Left lung (tissue), 10 donors: ENCODE results near the gene ALDH3B2. TPM values are rescaled to one million over a fixed set of nuclear protein-coding genes. Genes with fewer than 3 reads are reported as not detected.

Source experiments
- ATAC-seq: fragments of 200-7000 bp; cut with Tn5 transposase; one replicate; pipeline ENCODE4 v1.9.1; 2020; ENCODE audit warnings: moderate library complexity
- DNase-seq, 4 donors: peaks; one replicate each; pipeline ENCODE4 v3.0.0-alpha.2; 2013 to 2020
- H3K27ac ChIP-seq, 2 donors: fragments of 200-600 bp; sonication (generic) in 1 of 2; one replicate each; pipeline versions ENCODE4 v1.5.0 to v1.8.0; 2020 to 2021
- H3K27me3 ChIP-seq, 2 donors: fragments of 200-600 bp; sonication (generic) in 1 of 2; one replicate each; pipeline versions ENCODE4 v1.5.0 to v1.8.0; 2020 to 2021
- H3K36me3 ChIP-seq, 2 donors: fragments of 200-600 bp; sonication (generic) in 1 of 2; one replicate each; pipeline versions ENCODE4 v1.5.0 to v1.8.0; 2020 to 2021
- H3K4me1 ChIP-seq, 2 donors: fragments of 200-600 bp; one replicate each; pipeline ENCODE4 v1.8.0; 2021
- H3K4me3 ChIP-seq, 2 donors: fragments of 200-600 bp; sonication (generic) in 1 of 2; one replicate each; pipeline versions ENCODE4 v1.5.0 to v1.8.0; 2020 to 2021; ENCODE audit warnings: mild to moderate bottlenecking in 1 of 2
- H3K9me3 ChIP-seq, 2 donors: fragments of 200-600 bp; sonication (generic) in 1 of 2; one replicate each; pipeline versions ENCODE4 v1.5.0 to v1.8.0; 2020 to 2021
- intact Hi-C, 2 donors: fragments of 100-400 bp; cut with DNase I; formaldehyde crosslinking; loops; one replicate each; pipeline versions ENCODE4 v1.11.2 to v1.14.2; 2022
- polyA plus RNA-seq, 6 donors: library from polyadenylated mRNA; unstranded; fragments of 120-200 nt; gene quantifications; one replicate each; pipeline ENCODE4 v1.2.1, GENCODE V29; 2013; ENCODE audit not compliant: insufficient read length in 6 of 6
- total RNA-seq, 2 donors: library from RNA; stranded (reverse); fragmentation: NEBNext Ultra II Directional; extraction: Animal tissue kit (Norgen Biotek cat#: 25700); gene quantifications; one replicate each; pipeline ENCODE4 v1.2.1, GENCODE V29; 2021
- TF ChIP-seq, protein P1 (sequence below), 2 donors: fragments of 200-600 bp; sonication (generic) in 1 of 2; IDR thresholded peaks; one replicate each; pipeline versions ENCODE4 v1.5.0 to v1.8.0; 2021; ENCODE audit warnings: antibody characterized with exemption in 2 of 2
- donor health status: DM: no; HTN: yes; CAD: no.
- donor health status: DM: no; HTN: no; CAD: no.

The ALDH3B2 gene
- total and polyA plus RNA-seq, 8 donors = 0.79 to 1.7 (median 0.98) TPM

DNA sequence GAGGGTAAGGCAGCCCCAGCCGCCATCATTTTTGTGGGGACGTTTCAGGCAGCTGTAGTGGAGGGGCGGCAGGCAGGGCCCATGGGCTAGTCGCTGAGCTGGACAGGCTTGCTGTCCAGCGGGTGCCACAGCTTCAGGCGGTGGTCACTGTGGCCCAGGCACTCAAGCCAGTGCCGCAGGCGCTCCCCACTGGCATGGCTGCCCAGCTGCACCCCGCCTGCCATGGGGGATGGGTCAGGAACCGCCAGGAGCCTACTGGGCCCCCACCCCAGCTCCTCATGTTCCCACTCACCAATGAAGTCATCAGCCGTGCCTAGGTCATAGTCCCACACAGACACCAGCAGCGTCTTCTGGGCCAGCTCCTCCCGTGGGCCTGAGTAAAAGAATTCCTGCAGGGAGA, 61.7 kb downstream of the ALDH3B2 start:
- Histone ChIP-seq H3K9me3 (no peaks in the 10 kb centered on the region), H3K36me3 (peaks cover 0 to 50% of the 10 kb centered on the region in 2 donors), H3K4me3 (no peak overlapping the region), H3K27ac (no peak overlapping the region), H3K27me3 (peaks cover 0 to 33% of the 10 kb centered on the region in 2 donors), H3K4me1 (peaks cover 6 to 19% of the 10 kb centered on the region in 2 donors)
- TF ChIP-seq, protein P1, sequence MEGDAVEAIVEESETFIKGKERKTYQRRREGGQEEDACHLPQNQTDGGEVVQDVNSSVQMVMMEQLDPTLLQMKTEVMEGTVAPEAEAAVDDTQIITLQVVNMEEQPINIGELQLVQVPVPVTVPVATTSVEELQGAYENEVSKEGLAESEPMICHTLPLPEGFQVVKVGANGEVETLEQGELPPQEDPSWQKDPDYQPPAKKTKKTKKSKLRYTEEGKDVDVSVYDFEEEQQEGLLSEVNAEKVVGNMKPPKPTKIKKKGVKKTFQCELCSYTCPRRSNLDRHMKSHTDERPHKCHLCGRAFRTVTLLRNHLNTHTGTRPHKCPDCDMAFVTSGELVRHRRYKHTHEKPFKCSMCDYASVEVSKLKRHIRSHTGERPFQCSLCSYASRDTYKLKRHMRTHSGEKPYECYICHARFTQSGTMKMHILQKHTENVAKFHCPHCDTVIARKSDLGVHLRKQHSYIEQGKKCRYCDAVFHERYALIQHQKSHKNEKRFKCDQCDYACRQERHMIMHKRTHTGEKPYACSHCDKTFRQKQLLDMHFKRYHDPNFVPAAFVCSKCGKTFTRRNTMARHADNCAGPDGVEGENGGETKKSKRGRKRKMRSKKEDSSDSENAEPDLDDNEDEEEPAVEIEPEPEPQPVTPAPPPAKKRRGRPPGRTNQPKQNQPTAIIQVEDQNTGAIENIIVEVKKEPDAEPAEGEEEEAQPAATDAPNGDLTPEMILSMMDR (IDR thresholded peaks at IDR 0.05) = no peak
- no peak for ATAC-seq
- DNase-seq = no peak
- intact Hi-C loops = no loop called here

Other genes starting within 250 kb of the ALDH3B2 start
- 10 to 100 TPM; 37.7 to 44.1 TPM for gene RPS6KB2, start 246.1 kb downstream of the ALDH3B2 start, total RNA-seq
- 10 to 100 TPM; 39.6 to 47.0 (median 42.0) TPM for gene RPS6KB2, start 246.1 kb downstream of the ALDH3B2 start, polyA plus RNA-seq
- gene PTPRCAP, start 236.9 kb downstream of the ALDH3B2 start, total RNA-seq = 10 to 100 TPM in 1 of 2 donors, 1 to 10 TPM in 1; 5.4 to 12.5 TPM
- gene PTPRCAP, start 236.9 kb downstream of the ALDH3B2 start, polyA plus RNA-seq = 1 to 10 TPM; 1.6 to 3.0 (median 2.2) TPM
- gene CORO1B, start 231.1 kb downstream of the ALDH3B2 start, total RNA-seq = 100 to 1,000 TPM; 111 to 119 TPM
- 10 to 100 TPM; 43.5 to 61.1 (median 50.4) TPM for gene CORO1B, start 231.1 kb downstream of the ALDH3B2 start, polyA plus RNA-seq
- gene GPR152, start 221.9 kb downstream of the ALDH3B2 start, total RNA-seq = not detected
- not detected for gene GPR152, start 221.9 kb downstream of the ALDH3B2 start, polyA plus RNA-seq
- 1 to 10 TPM; 2.0 to 2.7 TPM for gene CABP4, start 219.3 kb downstream of the ALDH3B2 start, total RNA-seq
- 1 to 10 TPM; 1.4 to 2.8 (median 2.2) TPM for gene CABP4, start 219.3 kb downstream of the ALDH3B2 start, polyA plus RNA-seq
- 10 to 100 TPM; 45.9 to 51.8 TPM for gene TMEM134, start 205.4 kb downstream of the ALDH3B2 start, total RNA-seq
- 10 to 100 TPM; 33.4 to 51.8 (median 43.3) TPM for gene TMEM134, start 205.4 kb downstream of the ALDH3B2 start, polyA plus RNA-seq
- gene AIP, start 191.6 kb downstream of the ALDH3B2 start, total RNA-seq = 10 to 100 TPM; 61.7 to 68.2 TPM
- gene AIP, start 191.6 kb downstream of the ALDH3B2 start, polyA plus RNA-seq = 10 to 100 TPM; 55.7 to 62.5 (median 60.4) TPM
- 10 to 100 TPM; 51.6 to 55.5 TPM for gene PITPNM1, start 169.3 kb downstream of the ALDH3B2 start, total RNA-seq
- 10 to 100 TPM; 15.5 to 36.3 (median 20.5) TPM for gene PITPNM1, start 169.3 kb downstream of the ALDH3B2 start, polyA plus RNA-seq
- 10 to 100 TPM; 82.2 to 92.8 TPM for gene CDK2AP2, start 166.5 kb downstream of the ALDH3B2 start, total RNA-seq
- gene CDK2AP2, start 166.5 kb downstream of the ALDH3B2 start, polyA plus RNA-seq = 10 to 100 TPM; 25.8 to 40.0 (median 29.2) TPM
- not detected for gene CABP2, start 151.2 kb downstream of the ALDH3B2 start, total RNA-seq
- not detected for gene CABP2, start 151.2 kb downstream of the ALDH3B2 start, polyA plus RNA-seq
- 1,000 to 10,000 TPM in 1 of 2 donors, 100 to 1,000 TPM in 1; 790 to 1,058 TPM for gene GSTP1, start 90.8 kb downstream of the ALDH3B2 start, total RNA-seq
- gene GSTP1, start 90.8 kb downstream of the ALDH3B2 start, polyA plus RNA-seq = 100 to 1,000 TPM; 651 to 768 (median 717) TPM
- 100 to 1,000 TPM; 136 to 155 TPM for gene NDUFV1, start 67.7 kb downstream of the ALDH3B2 start, total RNA-seq
- 100 to 1,000 TPM; 155 to 204 (median 170) TPM for gene NDUFV1, start 67.7 kb downstream of the ALDH3B2 start, polyA plus RNA-seq
- gene NUDT8, start 44.7 kb downstream of the ALDH3B2 start, total RNA-seq = 10 to 100 TPM; 10.7 to 18.1 TPM
- 1 to 10 TPM; 3.8 to 5.8 (median 5.0) TPM for gene NUDT8, start 44.7 kb downstream of the ALDH3B2 start, polyA plus RNA-seq
- not detected for gene TBX10, start 34.9 kb downstream of the ALDH3B2 start, total RNA-seq
- under 1 TPM in 1 of 6 donors, not detected in 5; 0.18 TPM for gene TBX10, start 34.9 kb downstream of the ALDH3B2 start, polyA plus RNA-seq
- under 1 TPM; 0.29 to 0.61 TPM for gene ACY3, start 23.9 kb downstream of the ALDH3B2 start, total RNA-seq
- gene ACY3, start 23.9 kb downstream of the ALDH3B2 start, polyA plus RNA-seq = under 1 TPM; 0.23 to 0.74 (median 0.57) TPM